Forelimb muscle (tissue), 1 donor: ENCODE data around the gene BCL10. TPM values are rescaled to one million over a fixed set of nuclear protein-coding genes. Genes with fewer than 3 reads are reported as not detected.
"Not testable (repeated sequence)": the region's sequence is repeated elsewhere in the genome, so short reads cannot be mapped to it uniquely, and the experiment has no call there.

Experiments
- DNase-seq: peaks from one replicate; pipeline ENCODE4 v3.0.0-alpha.2; 2013; ENCODE audit warnings: low read depth
- polyA plus RNA-seq: library from polyadenylated mRNA; unstranded; fragments of 120-200 nt; gene quantifications from one replicate; pipeline ENCODE4 v1.2.1, GENCODE V29; 2013; ENCODE audit not compliant: insufficient read length

The BCL10 gene
- polyA plus RNA-seq, 1 donor: 10.6 TPM

- no peak for DNase-seq
Observed at GRCh38 chr1:85267313-85267712, 9.1 kb downstream of the BCL10 start.

DNA sequence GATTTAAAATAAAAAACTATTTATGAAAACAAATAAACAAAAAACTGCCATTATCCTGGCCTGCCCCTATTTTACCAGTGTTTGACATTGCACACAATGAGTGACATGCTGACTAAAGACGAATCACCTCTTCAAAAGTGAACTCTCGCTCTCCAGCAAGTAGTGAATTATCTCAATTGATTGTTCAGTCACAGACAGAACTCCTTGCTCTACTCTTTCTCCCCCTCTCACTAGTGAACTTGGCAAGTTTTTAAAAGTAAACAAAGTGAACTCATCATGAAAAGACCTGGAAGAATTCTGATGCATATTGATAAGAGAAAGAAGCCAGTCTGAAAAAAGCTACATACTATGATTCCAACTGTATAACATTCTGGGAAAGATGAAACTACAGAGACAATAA, 12.3 kb downstream of the BCL10 start:
- no peak for DNase-seq

DNA sequence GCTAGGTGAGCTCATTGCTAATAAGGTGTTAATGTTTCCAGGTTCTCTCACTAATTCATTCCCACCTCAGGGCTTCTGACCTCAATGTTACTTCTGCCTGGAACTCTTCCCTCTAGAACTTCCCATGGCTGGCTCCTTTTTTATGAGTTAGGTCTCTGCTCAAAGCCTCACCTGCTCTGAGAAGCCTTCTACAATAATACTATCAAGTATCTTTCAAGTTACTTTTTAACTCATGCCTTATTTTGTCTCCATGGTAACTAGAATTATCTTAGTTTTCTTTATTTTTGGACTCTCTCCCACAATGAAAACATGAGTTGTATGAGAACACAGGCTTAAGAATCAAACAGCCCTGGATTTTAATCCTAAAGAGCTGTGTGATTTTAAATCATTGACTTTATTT, 13.4 kb downstream of the BCL10 start:
- DNase-seq: no peak

DNA sequence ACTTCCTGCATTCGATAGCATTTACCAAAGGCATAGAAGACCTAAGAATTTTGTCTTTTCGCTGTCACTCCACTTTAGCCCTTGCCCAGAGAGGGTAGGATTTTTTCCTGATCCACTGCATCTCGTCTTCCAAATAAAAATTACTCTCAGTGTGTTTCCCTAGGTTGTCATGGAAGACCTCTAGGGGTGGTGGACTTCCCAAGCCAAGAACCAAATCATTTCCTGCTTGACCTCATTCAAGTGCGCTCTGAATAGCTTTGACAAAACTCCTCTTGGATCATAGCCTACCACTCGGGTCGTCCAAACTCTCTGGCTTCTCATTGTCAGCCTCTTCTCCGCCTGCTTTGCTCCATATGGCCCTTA, 16.5 kb downstream of the BCL10 start:
- peak; percentile 96 for DNase-seq

DNA sequence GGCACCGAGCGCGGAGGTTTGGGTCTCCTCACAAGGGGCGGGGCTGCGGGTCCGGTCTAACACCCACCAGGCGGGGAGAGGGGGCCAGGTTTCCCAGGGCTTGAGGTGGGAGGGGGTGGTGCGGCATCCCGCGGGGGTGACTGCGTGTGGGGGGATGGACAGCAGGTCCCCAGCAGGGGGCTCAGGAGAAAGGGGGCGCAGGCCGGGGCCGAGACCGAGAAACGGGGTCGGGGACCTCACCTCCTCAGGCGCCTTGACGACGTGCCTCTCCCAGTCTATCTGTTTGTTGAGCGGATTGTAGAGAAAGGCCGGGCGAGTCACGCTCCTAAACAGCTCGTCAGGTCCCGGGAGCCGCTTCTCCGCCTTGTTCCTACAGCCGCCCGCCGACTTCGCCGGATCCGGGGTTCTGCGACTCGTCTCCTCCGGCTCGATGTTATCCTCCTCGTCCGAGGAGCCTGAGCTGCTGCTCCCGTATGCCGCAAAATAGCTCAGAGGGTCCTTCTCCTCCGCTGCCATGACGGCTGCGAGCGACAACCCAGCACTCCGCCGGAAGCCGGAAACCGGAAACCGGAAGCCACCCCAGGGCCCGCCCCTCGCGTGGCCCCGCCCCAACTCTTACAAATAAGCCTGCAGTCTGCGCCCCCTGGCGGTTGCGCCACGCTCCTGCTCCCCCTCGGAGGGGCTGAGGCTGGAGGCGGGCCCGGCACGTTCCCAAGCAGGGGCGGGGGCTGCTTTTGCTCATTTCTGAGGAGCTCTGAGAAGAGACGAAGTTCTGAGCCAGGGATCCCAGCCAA, 17.1 kb downstream of the BCL10 start, which contains the start of gene C1orf52:
Gene C1orf52 (minus strand): TSS at position 545 of the 794 bp plus-strand sequence. CDS start 29 bp downstream, at position 516.
- peak; percentile 83 for DNase-seq

DNA sequence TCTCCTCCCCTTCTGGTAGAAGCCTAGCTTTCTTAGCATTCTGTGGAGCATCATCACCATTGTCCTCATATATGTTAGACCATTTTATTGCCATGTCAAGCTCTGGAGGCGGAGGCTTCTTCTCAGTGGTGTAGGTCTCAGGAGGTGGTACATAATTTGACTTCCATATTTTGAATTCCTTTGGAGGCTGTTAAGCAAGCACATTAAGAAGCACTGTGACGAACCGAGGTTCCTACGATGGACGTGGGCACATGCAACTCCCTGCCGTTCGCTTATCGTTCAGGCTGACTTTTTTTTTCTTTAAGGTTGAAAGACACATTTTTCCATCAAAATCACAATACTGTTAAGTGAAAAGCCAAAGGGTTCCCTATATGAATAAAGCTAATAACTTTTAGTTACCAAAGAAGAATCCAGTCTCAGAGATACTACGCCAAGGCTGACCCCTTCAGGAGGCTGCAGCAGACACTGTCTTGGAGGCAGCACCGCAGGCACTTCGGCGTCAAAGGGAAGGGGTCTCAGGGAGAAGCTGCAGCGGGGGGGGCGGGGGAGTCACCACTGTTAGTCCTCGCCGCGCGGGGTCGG, 17.8 kb downstream of the BCL10 start:
- DNase-seq: no peak

DNA sequence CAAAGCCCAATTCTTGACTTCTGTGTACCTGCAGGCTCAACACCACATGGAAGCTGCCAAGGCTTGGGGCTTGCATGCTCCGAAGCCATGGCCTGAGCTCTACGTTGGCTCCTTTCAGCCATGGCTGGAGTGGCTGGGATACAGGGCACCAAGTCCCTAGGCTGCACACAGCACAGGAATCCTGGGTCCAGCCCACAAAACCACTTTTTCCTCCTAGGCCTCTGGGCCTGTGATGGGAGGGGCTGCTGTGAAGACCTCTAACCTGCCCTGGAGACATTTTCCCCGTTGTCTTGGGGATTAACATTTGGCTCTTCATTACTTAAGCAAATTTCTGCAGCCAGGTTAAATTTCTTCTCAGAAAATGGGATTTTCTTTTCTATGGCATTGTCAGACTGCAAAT, 27.4 kb downstream of the BCL10 start:
- not testable (repeated sequence) for DNase-seq

GRCh38 chr1:85245891-85246290, 30.5 kb downstream of the BCL10 start:
- no peak for DNase-seq

DNA sequence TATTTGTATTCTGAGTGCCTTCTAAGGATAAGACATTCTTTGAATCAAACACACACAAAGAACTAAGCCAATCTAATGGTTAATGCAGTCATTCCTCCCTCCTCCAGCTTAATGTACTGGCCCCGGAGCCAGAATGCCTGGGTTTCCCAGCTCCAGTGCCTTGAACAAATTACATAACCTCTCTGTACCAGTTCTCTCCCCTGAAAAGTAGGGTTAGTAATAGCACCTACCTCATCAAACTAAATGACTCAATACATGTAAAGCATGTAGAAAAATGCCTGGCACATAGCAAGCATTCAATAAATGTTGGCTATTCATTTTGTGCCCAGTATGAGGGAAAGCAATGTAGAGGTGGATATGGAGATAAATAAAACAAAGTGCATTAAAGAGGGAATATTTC, 31.0 kb downstream of the BCL10 start:
- DNase-seq: no peak

DNA sequence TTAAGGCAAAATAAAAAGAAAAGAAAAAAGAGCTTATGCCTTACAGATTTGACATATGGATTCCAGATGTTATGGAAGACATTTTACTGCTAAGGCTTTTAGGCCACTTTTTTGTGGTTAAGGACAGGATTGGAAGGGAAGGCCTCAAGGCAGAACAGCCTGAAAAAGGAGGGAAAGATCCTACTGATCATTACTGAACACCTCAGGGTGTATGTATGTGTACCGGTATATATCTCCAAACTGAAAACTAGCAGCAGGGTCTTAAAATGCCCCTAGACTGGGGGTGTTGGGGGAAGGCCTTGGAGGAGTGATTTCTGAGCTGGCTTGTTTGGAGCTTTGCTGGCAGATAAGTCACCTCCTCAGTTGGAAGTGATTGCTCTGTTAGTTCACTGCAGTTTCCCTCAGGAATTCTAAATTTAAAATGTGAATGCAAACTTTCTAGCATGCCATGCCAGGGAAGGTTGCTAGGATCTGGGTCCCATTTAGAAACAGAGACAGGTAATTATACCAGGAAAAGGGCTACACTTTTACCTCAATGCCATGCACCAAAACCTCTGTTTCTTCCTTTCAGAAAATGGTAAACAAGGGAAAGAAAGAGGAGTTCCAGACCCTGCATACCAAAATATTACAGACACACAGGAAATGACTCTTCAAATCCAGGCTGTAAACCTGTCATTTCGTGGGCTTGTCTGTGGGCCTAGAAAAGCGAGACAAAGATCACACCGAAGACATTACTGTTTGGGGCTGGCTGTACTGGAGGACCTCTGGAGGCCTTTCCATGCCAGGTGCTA, 32.0 kb downstream of the BCL10 start:
- DNase-seq: no peak

DNA sequence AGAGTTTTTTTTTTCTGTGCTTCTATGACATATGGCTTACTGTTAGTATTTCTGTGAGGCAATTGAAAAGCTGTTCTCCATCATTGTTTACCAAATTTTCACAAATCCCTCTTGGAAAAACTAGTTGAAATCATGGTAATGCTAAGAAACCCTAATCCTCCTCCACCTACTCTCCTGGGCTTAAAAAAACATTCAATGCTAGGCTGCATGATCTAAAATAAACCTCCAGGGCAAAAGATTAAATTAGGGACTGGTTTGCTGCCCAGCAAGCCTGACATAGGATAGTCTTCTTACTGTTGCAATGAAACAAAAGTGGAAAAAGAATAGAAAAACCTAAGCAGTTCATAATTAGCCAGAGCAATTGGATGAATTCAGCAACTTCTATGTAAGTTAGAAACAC, 33.1 kb downstream of the BCL10 start:
- no peak for DNase-seq

DNA sequence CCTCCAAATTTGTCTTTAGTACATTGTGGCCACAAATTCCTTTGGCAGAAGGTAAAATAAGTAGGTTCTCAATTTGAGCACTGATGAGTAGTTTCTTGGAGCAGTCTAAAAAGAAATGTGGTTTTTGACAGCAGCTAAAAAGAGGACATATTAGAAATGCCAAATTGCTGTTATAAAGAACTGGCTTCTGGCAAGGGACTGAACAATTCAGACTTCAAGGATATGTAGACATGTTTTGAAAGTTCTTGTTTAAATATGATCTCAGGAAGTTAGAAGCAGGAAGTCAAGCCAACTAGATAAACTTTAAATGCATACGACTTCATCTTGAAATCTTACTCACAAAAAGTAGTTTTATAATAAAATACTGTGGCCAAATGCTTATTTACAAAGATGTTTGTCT, 35.8 kb downstream of the BCL10 start:
- DNase-seq: no peak

- DNase-seq: no peak
Observed at GRCh38 chr1:85240174-85240601, 36.2 kb downstream of the BCL10 start.

DNA sequence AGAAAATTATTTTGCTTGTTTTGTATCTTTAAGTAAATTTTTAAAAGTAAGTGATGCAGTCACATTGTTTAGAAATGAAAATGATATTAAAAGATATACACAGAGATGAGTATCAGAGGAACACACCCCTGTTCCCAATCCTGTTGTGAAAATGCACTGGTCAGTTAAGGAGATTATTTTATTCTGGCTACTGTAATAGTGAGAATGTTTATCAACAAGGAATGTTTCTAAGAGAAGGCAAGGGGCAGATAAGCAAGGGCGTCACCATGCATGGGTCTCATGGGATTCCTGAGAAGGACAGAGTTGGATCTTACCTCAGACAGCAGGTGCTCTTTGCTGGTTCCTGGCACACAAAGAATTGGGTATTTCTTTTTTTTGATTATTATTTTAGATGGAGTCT, 38.8 kb downstream of the BCL10 start:
- DNase-seq: no peak

- DNase-seq: no peak
Observed at GRCh38 chr1:85230305-85230977, 46.0 kb downstream of the BCL10 start.

DNA sequence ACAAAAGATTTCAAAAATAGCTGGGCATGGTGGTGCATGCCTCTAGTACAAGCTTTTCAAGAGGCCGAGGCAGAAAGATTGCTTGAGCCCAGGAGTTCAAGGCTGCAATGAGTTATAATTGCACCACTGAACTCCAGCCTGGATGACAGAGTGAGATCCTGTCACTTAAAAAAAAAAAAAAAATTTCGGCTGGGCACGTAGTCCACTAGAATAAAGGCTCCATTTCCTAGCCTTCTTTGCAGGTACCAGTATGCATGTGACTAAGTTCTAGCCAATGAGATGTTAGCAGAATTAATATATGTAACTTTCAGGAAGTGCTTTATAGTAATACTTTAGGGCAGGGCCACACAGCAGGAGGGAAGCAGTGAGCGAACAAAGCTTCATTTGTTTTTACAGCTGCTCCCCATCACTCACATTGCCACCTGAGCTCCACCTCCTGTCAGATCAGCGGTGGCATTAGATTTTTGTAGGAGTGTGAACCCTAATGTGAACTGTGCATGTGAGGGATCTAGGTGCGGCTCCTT, 46.8 kb downstream of the BCL10 start:
- DNase-seq: no peak

- DNase-seq: no peak
Observed at GRCh38 chr1:85228972-85229371, 47.5 kb downstream of the BCL10 start.

- no peak for DNase-seq
Observed at GRCh38 chr1:85225624-85226380, 50.6 kb downstream of the BCL10 start.

DNA sequence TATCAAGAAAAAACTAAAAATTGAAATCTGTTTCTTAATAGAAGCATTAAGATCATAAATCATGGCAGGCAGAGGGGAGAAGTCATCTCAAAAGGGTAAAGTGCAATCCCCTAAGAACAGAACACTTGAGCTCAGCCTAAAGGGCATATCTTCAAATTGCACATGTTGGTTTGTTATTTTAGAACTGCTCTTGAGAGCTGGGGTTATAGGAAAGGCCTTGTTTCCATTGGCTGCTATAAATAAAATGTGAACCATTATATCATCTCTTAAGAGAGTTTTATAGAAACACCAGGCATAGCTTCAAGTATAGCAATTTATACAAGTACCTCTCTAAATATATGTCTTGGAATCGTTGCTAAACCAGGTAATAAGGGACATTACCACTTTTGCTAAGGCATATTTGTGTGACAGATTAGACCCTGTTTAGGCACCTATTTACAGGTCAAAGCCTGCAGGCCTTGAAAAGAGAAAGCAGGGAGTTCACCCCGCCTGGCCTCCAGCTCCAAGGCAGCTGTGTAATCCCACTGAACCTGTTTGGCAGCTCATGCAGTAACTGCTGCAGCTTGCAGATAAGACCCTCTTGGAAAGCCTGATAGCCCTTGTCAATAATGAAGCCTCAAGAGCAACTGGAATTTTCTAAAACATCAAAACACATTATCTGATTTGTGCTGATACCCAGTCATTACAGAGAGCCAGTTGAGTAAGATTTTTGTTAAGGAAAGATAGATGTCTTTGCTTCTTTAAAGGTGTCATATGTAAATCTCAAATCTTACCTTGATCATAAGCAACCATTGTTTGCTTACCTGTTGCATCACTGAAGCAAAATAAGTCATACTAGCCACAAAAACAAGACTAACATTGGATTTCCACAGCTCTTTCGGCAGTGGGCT, 51.5 kb downstream of the BCL10 start:
- no peak for DNase-seq

GRCh38 chr1:85224295-85224694, 52.1 kb downstream of the BCL10 start:
- no peak for DNase-seq
